HG02610 (cell line): Measurements from ENCODE around the gene CASP5.
"Not testable (repeated sequence)": the region's sequence is repeated elsewhere in the genome, so short reads cannot be mapped to it uniquely, and the experiment has no call there.

ENCODE experiments used
- ATAC-seq: cut with Tn5 transposase; IDR thresholded peaks from one replicate; pipeline ENCODE4 v1.9.1; 2021; ENCODE audit warnings: mild to moderate bottlenecking, moderate library complexity; ENCODE audit not compliant: unreplicated experiment

Gene CASP5

GRCh38 chr11:105023003-105023402 is at the start of gene CASP5:
TSS of gene CASP5 (minus strand) at chr11:105023168. CDS start at chr11:105023136, 32 bp downstream.
- ATAC-seq = peak; percentile 65

DNA sequence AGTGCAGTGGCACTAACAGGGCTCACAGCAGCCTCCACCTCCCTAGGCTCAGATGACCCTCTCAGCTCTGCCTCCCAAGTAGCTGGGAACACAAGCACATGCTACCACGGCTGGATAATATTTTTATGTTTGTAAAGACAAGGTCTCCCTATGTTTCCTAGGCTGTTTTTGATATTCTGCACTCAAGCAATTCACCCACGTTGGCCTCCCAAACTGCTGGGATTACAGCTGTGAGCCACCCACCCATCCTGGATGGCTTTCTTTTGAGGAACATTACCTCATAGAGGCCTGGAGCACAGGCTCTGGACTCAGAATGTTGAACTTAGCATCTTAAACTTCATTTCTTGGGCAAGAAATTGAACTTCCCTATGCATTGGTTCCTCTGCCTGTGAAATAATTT is 49.1 kb upstream of the CASP5 start:
- not testable (repeated sequence) for ATAC-seq

DNA sequence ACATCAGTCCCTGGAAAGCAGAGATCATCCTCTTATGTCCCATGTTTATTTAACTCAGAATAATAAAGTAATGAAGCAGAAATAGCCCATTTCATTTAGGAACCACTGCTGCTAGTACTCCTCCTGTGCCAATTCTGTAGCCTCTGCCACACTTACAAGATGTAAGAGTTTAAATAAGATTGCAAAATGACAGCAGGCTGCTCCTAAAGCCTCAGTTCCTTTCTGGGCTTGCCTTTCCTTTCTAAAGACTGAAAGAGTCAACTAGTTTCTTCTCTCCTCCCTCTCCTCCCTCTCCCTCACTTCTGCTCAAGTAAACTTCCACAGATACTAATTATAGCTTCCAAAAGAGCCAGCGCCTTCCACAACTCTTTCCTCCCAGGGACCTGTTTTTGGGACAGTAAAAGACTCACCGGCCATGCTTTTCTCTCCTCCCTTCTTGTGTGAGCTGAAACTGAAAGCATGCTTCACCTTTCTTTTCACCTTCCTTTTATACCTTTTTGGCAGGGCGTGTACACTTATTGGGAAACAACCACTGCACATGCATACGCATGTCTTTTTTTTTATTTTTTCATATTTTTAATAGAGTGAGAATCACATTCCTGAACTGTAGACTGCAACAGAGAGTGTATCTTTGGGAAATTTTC is 48.2 kb upstream of the CASP5 start:
- ATAC-seq = no peak

GRCh38 chr11:105070306-105070705 is 47.3 kb upstream of the CASP5 start:
- no peak for ATAC-seq

DNA sequence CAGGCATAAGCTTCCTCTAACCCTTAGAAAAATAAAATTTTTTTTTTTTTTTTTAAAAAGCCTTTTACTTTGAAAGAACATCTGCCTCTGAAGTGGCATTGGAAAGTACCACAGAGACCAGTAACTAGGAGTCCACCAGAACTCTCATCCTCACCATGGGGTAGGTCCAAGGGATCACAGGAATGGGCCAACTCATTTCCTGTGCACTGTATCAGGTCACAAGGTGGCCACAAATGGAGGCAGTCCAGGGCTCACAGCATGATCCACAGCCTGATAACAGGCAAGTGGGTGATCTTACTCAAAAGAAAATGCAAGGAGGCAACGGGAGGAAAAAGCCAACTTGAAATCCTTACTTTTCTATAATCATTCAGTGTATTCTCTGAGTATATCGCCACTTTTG is 46.8 kb upstream of the CASP5 start:
- not testable (repeated sequence) for ATAC-seq

DNA sequence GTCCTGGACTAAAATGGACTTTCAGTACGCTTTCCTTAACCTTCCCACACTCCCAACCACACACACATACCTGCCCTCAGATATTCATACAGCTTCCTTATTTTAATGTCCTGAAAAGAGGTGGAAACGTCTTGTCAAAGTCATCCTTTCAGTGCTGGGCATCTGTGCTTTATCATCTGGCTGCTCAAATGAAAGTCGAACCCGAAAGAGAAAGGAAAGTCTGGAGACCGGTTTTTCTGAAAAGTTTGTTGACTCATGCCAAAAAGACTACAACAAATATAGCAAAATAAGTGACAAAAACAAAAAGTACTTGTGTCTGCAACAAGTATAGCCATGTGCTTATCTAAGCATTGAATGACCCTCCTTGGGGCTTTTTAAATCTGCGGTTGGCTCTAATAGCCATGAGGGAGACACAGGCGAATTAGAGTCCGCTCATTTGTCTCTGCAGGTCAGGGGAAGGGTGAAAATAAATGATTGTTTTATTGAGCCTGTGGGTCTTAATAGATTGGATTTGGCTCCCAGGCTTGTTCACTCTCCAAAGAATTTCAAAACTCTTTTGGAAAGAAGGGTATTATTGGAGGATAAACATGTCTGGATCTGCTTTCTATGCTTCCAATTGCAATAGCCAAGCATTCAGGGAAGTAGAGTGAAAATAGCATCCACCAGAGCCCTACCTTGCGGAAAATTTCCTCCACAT is 40.4 kb upstream of the CASP5 start:
- ATAC-seq = not testable (repeated sequence)

- ATAC-seq = no peak
Observed at GRCh38 chr11:105057432-105057831, 34.5 kb upstream of the CASP5 start.

- ATAC-seq = no peak
Observed at GRCh38 chr11:105056446-105056845, 33.5 kb upstream of the CASP5 start.

GRCh38 chr11:105054723-105055493 is 31.9 kb upstream of the CASP5 start:
- ATAC-seq = no peak

DNA sequence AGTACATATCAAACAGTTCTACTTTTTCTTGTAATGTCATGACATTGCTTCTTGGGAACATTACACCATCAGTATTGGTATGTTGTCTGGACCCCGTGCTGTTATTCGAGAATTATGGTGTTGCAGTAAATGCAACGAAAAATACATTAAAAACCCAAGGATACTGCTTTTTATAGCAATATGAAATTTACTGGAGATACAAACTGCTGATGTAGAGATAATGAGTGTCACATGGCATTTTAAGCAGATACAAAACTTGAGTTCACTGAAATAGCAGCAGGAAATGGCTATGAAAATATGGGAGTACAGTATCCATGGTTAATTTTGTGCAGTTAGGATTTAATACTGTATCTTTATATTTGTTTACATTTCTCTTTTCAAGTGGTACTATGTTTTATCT is 29.5 kb upstream of the CASP5 start:
- ATAC-seq = no peak

DNA sequence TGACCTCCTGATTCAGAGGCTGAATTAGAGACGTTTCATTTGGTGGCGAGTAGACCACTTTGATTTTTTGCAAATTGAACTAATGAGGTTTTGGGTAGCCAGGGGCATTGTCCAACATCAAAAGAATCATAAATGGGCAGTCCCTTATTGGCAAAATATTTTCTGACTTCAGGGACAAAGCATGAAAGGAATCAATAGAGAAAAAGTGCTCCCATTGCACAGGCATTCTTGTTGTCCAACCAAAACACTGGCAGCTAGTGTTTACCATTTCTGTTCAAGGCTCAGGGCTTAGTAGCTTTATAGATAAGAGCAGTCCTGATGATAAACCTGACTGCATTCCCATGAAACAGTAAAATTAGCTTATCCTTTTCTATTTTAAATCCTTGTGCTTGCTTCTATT is 28.6 kb upstream of the CASP5 start:
- no peak for ATAC-seq

GRCh38 chr11:105049481-105049880 is 26.5 kb upstream of the CASP5 start:
- no peak for ATAC-seq

- ATAC-seq = no peak
Observed at GRCh38 chr11:105046898-105047579, 24.1 kb upstream of the CASP5 start.

DNA sequence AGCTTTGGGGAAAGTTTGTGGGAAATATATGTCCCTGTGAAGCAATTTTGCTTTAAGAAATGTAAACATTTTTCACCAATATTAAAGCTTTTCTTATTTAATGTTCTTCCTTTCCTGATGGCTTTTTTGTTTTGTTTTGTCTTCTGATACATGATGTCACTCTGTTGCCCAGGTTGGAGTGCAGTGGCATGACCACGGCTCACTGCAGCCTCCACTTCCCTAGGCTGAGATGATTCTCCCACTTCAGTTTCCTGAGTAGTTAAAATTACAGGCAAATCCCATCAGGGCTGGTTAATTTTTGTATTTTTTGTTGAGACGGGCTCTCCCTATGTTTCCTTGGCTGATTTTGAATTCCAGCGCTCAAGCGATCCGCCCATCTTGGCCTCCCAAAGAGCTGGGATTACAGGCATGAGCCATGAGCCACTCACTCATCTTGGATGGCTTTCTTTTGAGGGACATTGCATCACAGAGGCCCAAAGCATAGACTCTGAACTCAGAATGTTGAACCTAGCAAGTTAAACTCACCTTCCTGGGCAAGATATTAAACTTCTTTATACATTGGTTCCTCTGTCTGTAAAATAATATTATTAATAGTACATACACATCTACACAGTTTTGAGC is 22.8 kb upstream of the CASP5 start:
- no peak for ATAC-seq

GRCh38 chr11:105044557-105045524 is 21.9 kb upstream of the CASP5 start, which contains the start of gene CARD16:
TSS of gene CARD16 (minus strand) at chr11:105045335. CDS start at chr11:105045297, 38 bp downstream.
- peak; percentile 99 for ATAC-seq

- no peak for ATAC-seq
Observed at GRCh38 chr11:105042178-105042577, 19.2 kb upstream of the CASP5 start.

DNA sequence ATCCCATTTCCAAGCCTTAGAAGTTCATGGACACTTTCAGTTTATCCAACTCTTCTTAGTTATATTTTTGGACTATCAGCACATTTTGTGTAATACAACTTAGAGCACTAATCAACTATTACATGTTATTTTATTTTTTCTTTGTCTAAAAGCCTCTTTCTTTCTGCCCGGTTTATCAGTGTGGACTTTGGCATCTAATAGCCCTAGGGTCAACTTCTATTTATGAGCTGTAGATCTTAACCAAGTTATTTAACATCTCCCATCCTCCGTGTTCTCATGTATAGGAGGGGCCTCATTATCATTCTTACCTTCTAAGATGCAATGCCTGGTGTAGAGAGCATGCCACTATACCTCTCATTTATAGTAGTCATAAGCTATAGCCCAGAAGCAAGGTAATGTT is 17.7 kb upstream of the CASP5 start:
- ATAC-seq = no peak

DNA sequence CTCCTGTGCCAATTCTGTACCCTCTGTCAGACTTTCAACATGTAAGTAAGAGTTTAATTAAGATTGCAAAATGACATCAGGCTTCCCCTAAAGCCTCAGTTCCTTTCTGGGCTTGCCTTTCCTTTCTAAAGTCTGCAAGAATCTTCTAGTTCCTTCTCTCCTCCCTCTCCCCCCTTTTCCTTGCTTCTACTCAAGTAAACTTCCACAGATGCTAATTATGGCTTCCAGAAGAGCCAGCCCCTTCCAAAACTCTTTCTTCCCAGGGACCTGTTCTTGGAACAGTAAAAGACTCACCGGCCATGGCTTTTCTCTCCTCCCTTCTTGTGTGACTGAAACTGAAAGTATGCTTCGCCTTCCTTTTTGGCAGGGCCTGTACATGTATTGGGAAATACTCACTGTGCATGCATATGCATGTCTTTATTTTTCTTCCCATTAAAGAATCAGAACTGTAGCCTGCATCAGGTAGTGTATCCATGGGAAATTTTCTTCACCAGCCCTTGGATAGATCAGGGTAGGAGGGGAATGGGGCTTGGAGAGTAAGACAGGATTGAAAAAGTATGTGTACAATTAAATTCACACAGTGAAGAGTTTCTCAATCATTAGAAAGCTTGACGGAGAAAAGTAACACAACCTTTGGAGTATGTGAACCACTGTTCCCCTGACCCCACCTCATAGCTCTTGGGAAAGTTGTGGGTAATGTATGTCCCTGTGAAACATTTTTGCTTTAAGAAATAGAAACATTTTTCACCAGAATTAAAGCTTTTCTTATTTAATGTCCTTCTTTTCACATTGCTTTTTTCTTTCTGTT is 12.0 kb upstream of the CASP5 start, which contains the start of gene CASP1:
Gene CASP1 (minus strand): TSS at position 332 of the 808 bp plus-strand sequence. CDS start 31 bp downstream, at position 301.
- ATAC-seq = peak; percentile 90

DNA sequence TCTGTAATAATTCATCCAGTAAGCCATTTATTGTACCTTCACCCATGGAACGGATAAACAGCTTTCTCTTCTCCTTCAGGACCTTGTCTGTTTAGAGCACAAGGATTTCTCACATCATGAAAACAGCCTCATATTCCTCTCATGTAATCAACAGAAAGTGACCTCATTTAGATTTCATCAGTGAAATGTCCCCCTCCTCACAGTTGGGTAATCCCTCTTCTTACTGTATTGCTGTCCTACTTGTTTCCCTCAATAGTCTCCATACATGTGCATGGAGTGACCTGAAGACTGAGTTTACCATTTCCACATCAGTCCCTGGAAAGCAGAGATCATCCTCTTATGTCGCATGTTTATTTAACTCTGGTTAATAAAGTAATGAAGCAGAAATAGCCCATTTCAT is 11.4 kb upstream of the CASP5 start:
- ATAC-seq = peak; percentile 7
